Spleen (tissue), 7 donors: ENCODE data around the gene FUT7.

Experiments
- CTCF ChIP-seq, 11 experiments: fragments of 200-600 bp in 7 of 11; fragments of 450-650 bp in 4 of 11; sonication (generic) in 4 of 11; IDR thresholded peaks in 8 of 11; conservative IDR thresholded peaks in 3 of 11; 1 replicate in 7 of 11; 2 replicates in 4 of 11; pipeline versions ENCODE4 v1.4.0 to v1.8.0; 2016 to 2021; ENCODE audit warnings: antibody characterized with exemption in 11 of 11, inconsistent platforms in 4 of 11, mild to moderate bottlenecking in 1 of 11
- POLR2A ChIP-seq, 3 donors: fragments of 450-650 bp; IDR thresholded peaks; one replicate each; pipeline ENCODE4 v1.5.1; 2017; ENCODE audit warnings: antibody characterized with exemption in 3 of 3, mild to moderate bottlenecking in 1 of 3
- donor health status: DM: no; HTN: no; CAD: no; lungs with moderate emphysema.
- donor health status: DM: no; HTN: no; CAD: no.
- donor health status: DM: no; HTN: no; CAD: no.

GRCh38 chr9:137049544-137050449 lies 17.9 kb upstream of the FUT7 start:
- TF ChIP-seq CTCF (IDR thresholded peaks at IDR 0.05 in 8 of 11, conservative IDR thresholded peaks at IDR 0.05 in 3 of 11) (peak in 10 of 11 experiments; percentile 12 to 68 (median 40)), POLR2A (IDR thresholded peaks at IDR 0.05) (no peak)
